Measurements from ENCODE around the gene PIPOX.

GRCh38 chr17:29021226-29021625 lies 21.7 kb upstream of the PIPOX start:
- TF ChIP-seq E2F1 (CRISPR knock-in tag; IDR thresholded peaks at IDR 0.05) (no peak), CTCF (CRISPR knock-in tag; IDR thresholded peaks at IDR 0.05) (no peak), ZNF280B (CRISPR knock-in tag; IDR thresholded peaks at IDR 0.05; ENCODE audit: borderline replicate concordance) (no peak), SMC3 (IDR thresholded peaks at IDR 0.05; ENCODE audit: low read length) (no peak), CHD2 (IDR thresholded peaks at IDR 0.05; ENCODE audit: low read depth, low read length) (no peak), POLR2AphosphoS5 (IDR thresholded peaks at IDR 0.05; ENCODE audit: low read depth, low read length) (no peak), FOXM1 (CRISPR knock-in tag; IDR thresholded peaks at IDR 0.05) (no peak)
